Endodermal cell (in vitro differentiated cells): Measurements from ENCODE around the gene PTBP1. TPM values are rescaled to one million over a fixed set of nuclear protein-coding genes. Genes with fewer than 3 reads are reported as not detected.

Source experiments
- DNase-seq: peaks from one replicate; pipeline ENCODE4 v3.0.0-alpha.2; 2017
- H3K27ac ChIP-seq: 2 replicates; pipeline ENCODE4 v1.5.1; 2013; ENCODE audit warnings: mild to moderate bottlenecking, low read depth, low read length, moderate library complexity
- H3K27me3 ChIP-seq: 2 replicates; pipeline ENCODE4 v1.6.1; 2013; ENCODE audit warnings: mild to moderate bottlenecking, low read length, moderate library complexity; ENCODE audit not compliant: insufficient read depth, control insufficient read depth, poor library complexity, severe bottlenecking
- H3K36me3 ChIP-seq: 2 replicates; pipeline ENCODE4 v1.7.0; 2013; ENCODE audit warnings: mild to moderate bottlenecking, low read length, moderate library complexity; ENCODE audit not compliant: control insufficient read depth, insufficient read depth
- H3K4me1 ChIP-seq: one replicate; pipeline ENCODE4 v1.7.0; 2013; ENCODE audit warnings: low read length; ENCODE audit not compliant: control insufficient read depth, insufficient read depth
- H3K4me3 ChIP-seq: 2 replicates; pipeline ENCODE4 v1.5.1; 2013; ENCODE audit warnings: mild to moderate bottlenecking, low read length, moderate library complexity
- H3K9ac ChIP-seq: 2 replicates; pipeline ENCODE4 v1.6.1; 2013; ENCODE audit warnings: mild to moderate bottlenecking, low read length, moderate library complexity; ENCODE audit not compliant: poor library complexity, severe bottlenecking; ENCODE audit errors: extremely low read depth
- H3K9me3 ChIP-seq: 2 replicates; pipeline ENCODE4 v1.6.1; 2013; ENCODE audit warnings: mild to moderate bottlenecking, low read length, moderate library complexity; ENCODE audit not compliant: control insufficient read depth
- H3K27ac Mint-ChIP-seq: 2 replicates; pipeline ENCODE4 v1.8.0; 2020; ENCODE audit warnings: mixed read lengths
- H3K27me3 Mint-ChIP-seq: 2 replicates; pipeline ENCODE4 v1.8.0; 2021; ENCODE audit warnings: mild to moderate bottlenecking, mixed read lengths; ENCODE audit not compliant: insufficient read depth
- H3K36me3 Mint-ChIP-seq: 2 replicates; pipeline ENCODE4 v1.8.0; 2020; ENCODE audit warnings: low read depth, mixed read lengths
- H3K4me1 Mint-ChIP-seq: 2 replicates; pipeline ENCODE4 v1.8.0; 2020; ENCODE audit warnings: mixed read lengths
- H3K4me3 Mint-ChIP-seq: 2 replicates; pipeline ENCODE4 v1.8.0; 2020; ENCODE audit warnings: mild to moderate bottlenecking, moderate library complexity, mixed read lengths
- H3K9me3 Mint-ChIP-seq: 2 replicates; pipeline ENCODE4 v1.8.0; 2020; ENCODE audit warnings: mild to moderate bottlenecking, mixed read lengths
- WGBS, 2 experiments: methylation state at CpG; one replicate each; pipeline versions ENCODE4 v1.1.5 to v1.1.7; 2013; ENCODE audit warnings: missing lambda C conversion rate in 2 of 2, mixed read lengths in 1 of 2; ENCODE audit not compliant: insufficient coverage in 1 of 2, insufficient read length in 1 of 2; 5-methylcytosine and 5-hydroxymethylcytosine counted together
- total RNA-seq, 2 donors: library from RNA; stranded (reverse); fragmentation: NEBNext Ultra II Directional in 1 of 2; extraction: Animal tissue kit (Norgen Biotek cat#: 25700) in 1 of 2; gene quantifications; 2 replicates in 1 of 2; 3 replicates in 1 of 2; pipeline ENCODE4 v1.2.1, GENCODE V29; 2021
- TF ChIP-seq, protein P1 (sequence below): fragments of 200-600 bp; sonication (generic); conservative IDR thresholded peaks from 2 replicates; pipeline ENCODE4 v1.5.0; 2021; ENCODE audit warnings: antibody characterized with exemption, mild to moderate bottlenecking

The PTBP1 gene
- total RNA-seq, 2 donors from 2014 or later, result 647 to 694 TPM

DNA sequence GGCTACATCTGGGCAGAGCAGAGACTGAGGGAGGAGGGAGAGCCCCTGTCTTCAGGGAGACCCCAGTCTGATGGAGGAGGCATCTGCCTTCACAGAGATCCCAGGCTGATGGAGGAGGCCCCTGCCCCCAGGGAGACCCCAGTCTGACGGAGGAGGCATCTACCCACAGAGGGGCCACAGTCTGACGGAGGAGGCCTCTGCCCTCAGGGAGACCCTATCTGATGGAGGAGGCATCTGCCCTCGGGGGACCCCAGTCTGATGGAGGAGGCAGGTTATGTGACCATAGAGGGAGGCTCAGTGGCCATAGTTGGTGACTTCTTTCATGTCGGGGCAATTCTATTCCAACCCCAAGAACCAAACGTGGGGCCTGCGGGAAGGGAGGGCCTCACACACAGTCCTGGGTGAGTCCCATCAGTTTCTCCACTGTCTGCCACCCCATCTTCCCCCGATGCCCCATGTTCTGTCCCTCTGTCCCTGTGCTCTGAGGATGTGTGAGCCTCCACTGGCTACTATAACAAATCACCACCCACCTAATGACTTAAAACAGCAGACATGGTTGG lies 32.0 kb upstream of the PTBP1 start:
- DNase-seq, result no peak
- H3K4me3 Mint-ChIP-seq, result no peak overlapping the region
- no peak overlapping the region for H3K27ac Mint-ChIP-seq
- Histone ChIP-seq H3K9me3 (no peaks in the 10 kb centered on the region), H3K27ac (no peak overlapping the region), H3K27me3 (no peaks in the 10 kb centered on the region), H3K36me3 (no peaks in the 10 kb centered on the region), H3K4me1 (no peaks in the 10 kb centered on the region), H3K4me3 (no peak overlapping the region), H3K9ac (no peak overlapping the region)
- H3K36me3 Mint-ChIP-seq, result no peaks in the 10 kb centered on the region
- TF ChIP-seq, protein P1, sequence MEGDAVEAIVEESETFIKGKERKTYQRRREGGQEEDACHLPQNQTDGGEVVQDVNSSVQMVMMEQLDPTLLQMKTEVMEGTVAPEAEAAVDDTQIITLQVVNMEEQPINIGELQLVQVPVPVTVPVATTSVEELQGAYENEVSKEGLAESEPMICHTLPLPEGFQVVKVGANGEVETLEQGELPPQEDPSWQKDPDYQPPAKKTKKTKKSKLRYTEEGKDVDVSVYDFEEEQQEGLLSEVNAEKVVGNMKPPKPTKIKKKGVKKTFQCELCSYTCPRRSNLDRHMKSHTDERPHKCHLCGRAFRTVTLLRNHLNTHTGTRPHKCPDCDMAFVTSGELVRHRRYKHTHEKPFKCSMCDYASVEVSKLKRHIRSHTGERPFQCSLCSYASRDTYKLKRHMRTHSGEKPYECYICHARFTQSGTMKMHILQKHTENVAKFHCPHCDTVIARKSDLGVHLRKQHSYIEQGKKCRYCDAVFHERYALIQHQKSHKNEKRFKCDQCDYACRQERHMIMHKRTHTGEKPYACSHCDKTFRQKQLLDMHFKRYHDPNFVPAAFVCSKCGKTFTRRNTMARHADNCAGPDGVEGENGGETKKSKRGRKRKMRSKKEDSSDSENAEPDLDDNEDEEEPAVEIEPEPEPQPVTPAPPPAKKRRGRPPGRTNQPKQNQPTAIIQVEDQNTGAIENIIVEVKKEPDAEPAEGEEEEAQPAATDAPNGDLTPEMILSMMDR, result no peak
- H3K9me3 Mint-ChIP-seq, result no peaks in the 10 kb centered on the region
- WGBS, 2 experiments, result 87 to 92% methylated on average over 2 to 7 of the region's 7 CpGs
- no peaks in the 10 kb centered on the region for H3K4me1 Mint-ChIP-seq
- H3K27me3 Mint-ChIP-seq, result no peaks in the 10 kb centered on the region

DNA sequence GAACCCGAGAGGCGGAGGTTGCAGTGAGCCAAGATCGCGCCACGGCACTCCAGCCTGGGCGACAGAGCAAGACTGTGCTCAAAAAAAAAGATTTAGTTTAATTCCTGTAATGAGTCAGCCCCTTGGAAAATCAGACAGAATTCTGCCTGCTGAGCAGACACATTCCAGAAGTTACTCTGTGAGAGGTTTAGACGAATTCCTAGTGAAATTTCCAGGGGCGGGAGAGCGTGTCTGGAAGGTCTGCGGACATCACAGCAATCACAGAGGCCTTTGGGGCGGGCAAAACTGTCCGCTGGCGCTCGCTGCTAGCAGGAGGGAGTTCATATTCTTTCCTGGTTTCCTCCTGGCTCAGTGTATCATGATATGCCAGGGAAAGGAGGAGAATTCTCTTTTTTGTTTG lies 28.8 kb upstream of the PTBP1 start:
- Mint-ChIP-seq H3K9me3 (no peaks in the 10 kb centered on the region), H3K27me3 (no peaks in the 10 kb centered on the region), H3K36me3 (no peaks in the 10 kb centered on the region), H3K4me3 (no peak overlapping the region), H3K4me1 (no peaks in the 10 kb centered on the region), H3K27ac (no peak overlapping the region)
- Histone ChIP-seq H3K27ac (peak overlapping the region; percentile 56), H3K27me3 (no peaks in the 10 kb centered on the region), H3K9me3 (no peaks in the 10 kb centered on the region), H3K36me3 (no peaks in the 10 kb centered on the region), H3K4me3 (no peak overlapping the region), H3K9ac (no peak overlapping the region), H3K4me1 (no peaks in the 10 kb centered on the region)
- no peak for DNase-seq
- WGBS, 2 experiments, result 79 to 91% methylated on average over 10 to 14 of the region's 14 CpGs
- TF ChIP-seq, protein P1, result no peak

DNA sequence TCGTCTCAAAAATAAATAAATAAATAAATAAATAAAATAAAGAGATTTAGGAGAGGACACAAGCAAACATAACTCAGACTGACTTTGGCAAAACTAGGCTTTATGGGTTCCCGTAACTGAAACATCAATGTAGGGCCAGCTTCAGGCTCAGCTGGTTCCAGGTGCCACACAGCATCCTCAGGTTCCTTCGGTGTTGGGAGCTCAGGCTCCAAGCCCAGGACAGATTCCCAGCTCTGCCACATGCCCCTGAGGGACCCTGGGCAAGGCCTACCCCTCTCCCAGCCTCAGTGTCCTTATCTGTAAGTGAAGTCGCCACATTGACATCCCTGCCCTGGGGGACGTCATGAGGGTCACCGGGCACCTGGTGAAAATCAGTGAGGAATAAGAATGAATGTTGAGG lies 27.6 kb upstream of the PTBP1 start:
- H3K4me3 Mint-ChIP-seq, result no peak overlapping the region
- H3K27me3 Mint-ChIP-seq, result no peaks in the 10 kb centered on the region
- Histone ChIP-seq H3K4me3 (no peak overlapping the region), H3K9me3 (no peaks in the 10 kb centered on the region), H3K36me3 (no peaks in the 10 kb centered on the region), H3K27ac (no peak overlapping the region), H3K4me1 (no peaks in the 10 kb centered on the region), H3K27me3 (no peaks in the 10 kb centered on the region), H3K9ac (no peak overlapping the region)
- TF ChIP-seq, protein P1, result no peak
- H3K4me1 Mint-ChIP-seq, result no peaks in the 10 kb centered on the region
- DNase-seq, result no peak
- no peaks in the 10 kb centered on the region for H3K9me3 Mint-ChIP-seq
- H3K27ac Mint-ChIP-seq, result no peak overlapping the region
- no peaks in the 10 kb centered on the region for H3K36me3 Mint-ChIP-seq
- 94 to 100% methylated on average over 1 to 5 of the region's 6 CpGs for WGBS, 2 experiments
